Measurements from ENCODE around the gene NDC80. TPM values are rescaled to one million over a fixed set of nuclear protein-coding genes. Genes with fewer than 3 reads are reported as not detected.

NDC80 gene
- polyA plus RNA-seq, 3 donors, result 0.07 TPM; not detected in 2

DNA sequence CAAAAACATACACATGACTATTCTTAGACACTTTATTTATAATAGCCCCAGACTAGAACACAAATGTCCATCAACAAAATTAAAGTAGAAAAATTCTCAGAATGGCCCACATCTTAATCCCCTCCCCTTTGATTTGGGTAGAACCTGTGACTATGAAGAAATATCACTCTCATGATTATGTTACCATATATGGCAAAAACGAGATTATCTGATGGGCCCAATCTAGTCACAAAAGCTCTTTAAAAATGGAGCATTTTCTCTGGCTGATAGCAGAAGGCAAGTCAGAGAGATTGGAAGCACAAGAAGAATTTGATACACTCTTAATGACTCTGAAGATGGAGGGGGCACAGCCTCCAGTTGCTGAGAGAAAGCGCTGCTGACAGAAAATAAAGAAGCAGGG lies 39.6 kb upstream of the NDC80 start:
- DNase-seq, result no peak
- no peaks in the 10 kb centered on the region for H3K4me1 Mint-ChIP-seq
- no peaks in the 10 kb centered on the region for H3K9me3 ChIP-seq (replicated peaks in 1 of 2; ENCODE audit: control insufficient read depth in 1 of 2, insufficient read depth in 1 of 2, low read length in 2 of 2)
- H3K27me3 ChIP-seq (ENCODE audit: control insufficient read depth in 2 of 2, insufficient read depth in 2 of 2, low read length in 2 of 2), result no peaks in the 10 kb centered on the region
- no peaks in the 10 kb centered on the region for H4K20me1 ChIP-seq (ENCODE audit: insufficient read depth, low read length)
- peaks cover 0 to 4% (median 2%) of the 10 kb centered on the region in 3 donors for H3K27me3 Mint-ChIP-seq (ENCODE audit: low read depth in 3 of 3)
- H3K36me3 Mint-ChIP-seq, result peaks cover 21% of the 10 kb centered on the region in 2 donors
- no peak overlapping the region for H3K9ac ChIP-seq (ENCODE audit: insufficient read depth, low read length, poor library complexity, severe bottlenecking)
- H3K4me3 ChIP-seq (replicated peaks in 1 of 3; ENCODE audit: low read depth in 2 of 3, low read length in 3 of 3), result no peak overlapping the region
- TF ChIP-seq, protein P1, sequence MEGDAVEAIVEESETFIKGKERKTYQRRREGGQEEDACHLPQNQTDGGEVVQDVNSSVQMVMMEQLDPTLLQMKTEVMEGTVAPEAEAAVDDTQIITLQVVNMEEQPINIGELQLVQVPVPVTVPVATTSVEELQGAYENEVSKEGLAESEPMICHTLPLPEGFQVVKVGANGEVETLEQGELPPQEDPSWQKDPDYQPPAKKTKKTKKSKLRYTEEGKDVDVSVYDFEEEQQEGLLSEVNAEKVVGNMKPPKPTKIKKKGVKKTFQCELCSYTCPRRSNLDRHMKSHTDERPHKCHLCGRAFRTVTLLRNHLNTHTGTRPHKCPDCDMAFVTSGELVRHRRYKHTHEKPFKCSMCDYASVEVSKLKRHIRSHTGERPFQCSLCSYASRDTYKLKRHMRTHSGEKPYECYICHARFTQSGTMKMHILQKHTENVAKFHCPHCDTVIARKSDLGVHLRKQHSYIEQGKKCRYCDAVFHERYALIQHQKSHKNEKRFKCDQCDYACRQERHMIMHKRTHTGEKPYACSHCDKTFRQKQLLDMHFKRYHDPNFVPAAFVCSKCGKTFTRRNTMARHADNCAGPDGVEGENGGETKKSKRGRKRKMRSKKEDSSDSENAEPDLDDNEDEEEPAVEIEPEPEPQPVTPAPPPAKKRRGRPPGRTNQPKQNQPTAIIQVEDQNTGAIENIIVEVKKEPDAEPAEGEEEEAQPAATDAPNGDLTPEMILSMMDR (IDR thresholded peaks at IDR 0.05), result no peak
- peaks cover 0 to 2% (median 0%) of the 10 kb centered on the region in 7 donors for H3K9me3 Mint-ChIP-seq
- intact Hi-C loops (cut with micrococcal nuclease), result no loop called here
- H3K4me2 ChIP-seq (replicated peaks; ENCODE audit: extremely low read depth, low read length, poor library complexity, severe bottlenecking), result no peak overlapping the region
- no peak overlapping the region for H3K27ac Mint-ChIP-seq
- no peak overlapping the region for H2AFZ ChIP-seq (ENCODE audit: insufficient read depth, low read depth, low read length, poor library complexity, severe bottlenecking)
- H3K4me1 ChIP-seq (ENCODE audit: control insufficient read depth in 1 of 2, insufficient read depth in 2 of 2, low read length in 2 of 2), result no peaks in the 10 kb centered on the region
- no peak overlapping the region for H3K4me3 Mint-ChIP-seq
- H3K27ac ChIP-seq (ENCODE audit: low read depth in 1 of 2, low read length in 2 of 2), result no peak overlapping the region
- H3K79me2 ChIP-seq (ENCODE audit: insufficient read depth, low read length), result no peaks in the 10 kb centered on the region
- WGBS (ENCODE audit: insufficient coverage), result 100% methylated on average over 1 of the region's 2 CpGs
- H3K36me3 ChIP-seq (replicated peaks in 1 of 2; ENCODE audit: control insufficient read depth in 1 of 2, insufficient read depth in 2 of 2, low read length in 2 of 2), result peaks cover 0 to 14% of the 10 kb centered on the region in 2 donors

DNA sequence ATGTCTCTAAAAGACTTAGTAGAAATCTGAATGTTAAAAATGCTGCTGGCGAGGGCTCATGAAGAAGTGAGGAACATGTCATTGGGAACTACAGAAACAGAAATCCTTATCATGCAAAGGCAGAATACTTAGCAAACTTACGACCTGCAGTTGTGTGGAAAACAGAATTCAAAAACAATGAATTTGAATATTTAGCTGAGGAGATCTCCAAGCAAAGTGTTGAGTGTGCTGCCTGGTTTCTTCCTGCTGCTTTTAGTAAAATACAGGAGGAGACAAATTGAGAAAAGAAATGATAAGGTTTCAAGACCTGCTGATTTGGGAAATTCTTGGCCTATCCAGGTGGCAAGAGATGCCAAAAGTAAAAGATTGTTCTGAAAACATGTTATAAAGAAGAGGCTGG lies 38.6 kb upstream of the NDC80 start:
- Mint-ChIP-seq H3K27ac (no peak overlapping the region), H3K27me3 (ENCODE audit: low read depth in 3 of 3) (peaks cover 0 to 2% (median 0%) of the 10 kb centered on the region in 3 donors), H3K4me3 (no peak overlapping the region), H3K36me3 (peaks cover 25% of the 10 kb centered on the region in 2 donors), H3K9me3 (peaks cover 0 to 2% (median 0%) of the 10 kb centered on the region in 7 donors), H3K4me1 (no peaks in the 10 kb centered on the region)
- H3K4me3 ChIP-seq (replicated peaks in 1 of 3; ENCODE audit: low read depth in 2 of 3, low read length in 3 of 3), result no peak overlapping the region
- TF ChIP-seq, protein P1 (IDR thresholded peaks at IDR 0.05), result no peak
- no peaks in the 10 kb centered on the region for H3K4me1 ChIP-seq (ENCODE audit: control insufficient read depth in 1 of 2, insufficient read depth in 2 of 2, low read length in 2 of 2)
- intact Hi-C loops (cut with micrococcal nuclease), result no loop called here
- no peak overlapping the region for H3K4me2 ChIP-seq (replicated peaks; ENCODE audit: extremely low read depth, low read length, poor library complexity, severe bottlenecking)
- no peaks in the 10 kb centered on the region for H4K20me1 ChIP-seq (ENCODE audit: insufficient read depth, low read length)
- no peaks in the 10 kb centered on the region for H3K9me3 ChIP-seq (replicated peaks in 1 of 2; ENCODE audit: control insufficient read depth in 1 of 2, insufficient read depth in 1 of 2, low read length in 2 of 2)
- H2AFZ ChIP-seq (ENCODE audit: insufficient read depth, low read depth, low read length, poor library complexity, severe bottlenecking), result no peak overlapping the region
- no peaks in the 10 kb centered on the region for H3K79me2 ChIP-seq (ENCODE audit: insufficient read depth, low read length)
- H3K27ac ChIP-seq (ENCODE audit: low read depth in 1 of 2, low read length in 2 of 2), result no peak overlapping the region
- H3K9ac ChIP-seq (ENCODE audit: insufficient read depth, low read length, poor library complexity, severe bottlenecking), result no peak overlapping the region
- WGBS (ENCODE audit: insufficient coverage), result no CpG with 5 or more reads among the region's 2 CpGs
- H3K27me3 ChIP-seq (ENCODE audit: control insufficient read depth in 2 of 2, insufficient read depth in 2 of 2, low read length in 2 of 2), result no peaks in the 10 kb centered on the region
- no peak for DNase-seq
- H3K36me3 ChIP-seq (replicated peaks in 1 of 2; ENCODE audit: control insufficient read depth in 1 of 2, insufficient read depth in 2 of 2, low read length in 2 of 2), result peaks cover 5 to 20% of the 10 kb centered on the region in 2 donors

Data from CD14-positive monocyte (primary cell).